Measurements from ENCODE around the gene COX7A2L. TPM values are rescaled to one million over a fixed set of nuclear protein-coding genes. Genes with fewer than 3 reads are reported as not detected.

Gene COX7A2L
- total and polyA plus RNA-seq, 10 of the 15 experiments (the other 5 are each of a cell fraction or from before 2014, with no cell fraction given): 134 to 532 (median 222) TPM

DNA sequence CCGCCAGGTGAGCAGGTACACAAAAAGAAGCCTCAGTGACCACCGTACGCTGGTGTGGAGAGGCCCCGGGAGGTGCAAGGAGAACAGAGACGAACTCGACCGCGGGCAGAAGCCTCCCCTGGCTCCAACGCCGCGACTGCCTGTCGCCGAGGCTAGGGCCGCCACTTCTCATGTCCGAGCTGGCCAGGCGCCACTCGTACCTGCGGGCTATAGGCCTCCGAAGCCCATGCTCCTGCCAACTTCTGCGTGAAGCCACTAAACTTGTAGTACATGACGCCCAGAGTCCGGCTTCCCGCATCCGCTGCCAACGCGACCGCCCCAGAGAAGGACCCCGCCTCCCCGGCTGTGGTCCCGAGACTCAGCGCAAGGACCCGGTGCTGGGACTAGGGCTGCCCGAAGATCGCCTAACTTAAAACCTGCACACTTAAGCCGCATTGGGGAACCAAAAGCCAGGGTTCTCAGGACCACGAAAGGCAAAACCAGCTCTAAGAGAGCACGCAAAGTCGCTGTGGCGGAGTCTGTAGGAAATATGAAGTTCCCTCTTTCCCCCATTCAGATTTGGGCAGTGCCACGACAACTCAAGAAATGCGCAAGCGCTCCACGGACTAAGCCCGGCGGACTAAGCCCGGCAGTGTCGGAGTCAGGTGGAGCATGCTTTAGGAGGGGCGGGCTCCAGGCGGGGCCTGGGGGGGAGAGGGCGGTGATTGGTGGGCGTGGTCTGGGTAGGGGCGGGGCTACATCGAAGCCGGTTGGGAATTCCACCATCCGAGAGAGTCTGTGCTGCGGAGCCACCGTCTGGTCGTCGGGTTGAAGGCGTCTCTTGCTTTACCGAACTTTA lies at the start of gene COX7A2L (continued):
- TF ChIP-seq, protein P1, sequence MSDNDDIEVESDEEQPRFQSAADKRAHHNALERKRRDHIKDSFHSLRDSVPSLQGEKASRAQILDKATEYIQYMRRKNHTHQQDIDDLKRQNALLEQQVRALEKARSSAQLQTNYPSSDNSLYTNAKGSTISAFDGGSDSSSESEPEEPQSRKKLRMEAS (IDR thresholded peaks at IDR 0.05; ENCODE audit: low read depth, low read length): no peak
- peak; percentile 41; the same call in 1 of the 2 replicates for TF ChIP-seq YY1 (IDR thresholded peaks at IDR 0.05; ENCODE audit: low read depth, low read length)
- peak; percentile 91 for TF ChIP-seq CREB1 (IDR thresholded peaks at IDR 0.05; ENCODE audit: low read depth)
- TF ChIP-seq CREM (IDR thresholded peaks at IDR 0.05; ENCODE audit: low read depth): peak; percentile 95
- TF ChIP-seq NRF1 (conservative IDR thresholded peaks at IDR 0.05; ENCODE audit: low read depth, low read length): peak; percentile 65
- TF ChIP-seq FOS (IDR thresholded peaks at IDR 0.05; ENCODE audit: borderline replicate concordance, extremely low read depth, insufficient read length): no peak
- TF ChIP-seq SIX5 (IDR thresholded peaks at IDR 0.05; ENCODE audit: low read depth, low read length, severe bottlenecking): peak; percentile 38
- no peak for TF ChIP-seq TARDBP (IDR thresholded peaks at IDR 0.05; ENCODE audit: borderline replicate concordance)
- TF ChIP-seq, protein P2, sequence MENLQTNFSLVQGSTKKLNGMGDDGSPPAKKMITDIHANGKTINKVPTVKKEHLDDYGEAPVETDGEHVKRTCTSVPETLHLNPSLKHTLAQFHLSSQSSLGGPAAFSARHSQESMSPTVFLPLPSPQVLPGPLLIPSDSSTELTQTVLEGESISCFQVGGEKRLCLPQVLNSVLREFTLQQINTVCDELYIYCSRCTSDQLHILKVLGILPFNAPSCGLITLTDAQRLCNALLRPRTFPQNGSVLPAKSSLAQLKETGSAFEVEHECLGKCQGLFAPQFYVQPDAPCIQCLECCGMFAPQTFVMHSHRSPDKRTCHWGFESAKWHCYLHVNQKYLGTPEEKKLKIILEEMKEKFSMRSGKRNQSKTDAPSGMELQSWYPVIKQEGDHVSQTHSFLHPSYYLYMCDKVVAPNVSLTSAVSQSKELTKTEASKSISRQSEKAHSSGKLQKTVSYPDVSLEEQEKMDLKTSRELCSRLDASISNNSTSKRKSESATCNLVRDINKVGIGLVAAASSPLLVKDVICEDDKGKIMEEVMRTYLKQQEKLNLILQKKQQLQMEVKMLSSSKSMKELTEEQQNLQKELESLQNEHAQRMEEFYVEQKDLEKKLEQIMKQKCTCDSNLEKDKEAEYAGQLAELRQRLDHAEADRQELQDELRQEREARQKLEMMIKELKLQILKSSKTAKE (IDR thresholded peaks at IDR 0.05; ENCODE audit: low read depth, poor library complexity, severe bottlenecking): peak; percentile 80
- no peak for TF ChIP-seq NFYA (IDR thresholded peaks at IDR 0.05; ENCODE audit: borderline replicate concordance, low read depth, low read length)
- TF ChIP-seq, protein P3, sequence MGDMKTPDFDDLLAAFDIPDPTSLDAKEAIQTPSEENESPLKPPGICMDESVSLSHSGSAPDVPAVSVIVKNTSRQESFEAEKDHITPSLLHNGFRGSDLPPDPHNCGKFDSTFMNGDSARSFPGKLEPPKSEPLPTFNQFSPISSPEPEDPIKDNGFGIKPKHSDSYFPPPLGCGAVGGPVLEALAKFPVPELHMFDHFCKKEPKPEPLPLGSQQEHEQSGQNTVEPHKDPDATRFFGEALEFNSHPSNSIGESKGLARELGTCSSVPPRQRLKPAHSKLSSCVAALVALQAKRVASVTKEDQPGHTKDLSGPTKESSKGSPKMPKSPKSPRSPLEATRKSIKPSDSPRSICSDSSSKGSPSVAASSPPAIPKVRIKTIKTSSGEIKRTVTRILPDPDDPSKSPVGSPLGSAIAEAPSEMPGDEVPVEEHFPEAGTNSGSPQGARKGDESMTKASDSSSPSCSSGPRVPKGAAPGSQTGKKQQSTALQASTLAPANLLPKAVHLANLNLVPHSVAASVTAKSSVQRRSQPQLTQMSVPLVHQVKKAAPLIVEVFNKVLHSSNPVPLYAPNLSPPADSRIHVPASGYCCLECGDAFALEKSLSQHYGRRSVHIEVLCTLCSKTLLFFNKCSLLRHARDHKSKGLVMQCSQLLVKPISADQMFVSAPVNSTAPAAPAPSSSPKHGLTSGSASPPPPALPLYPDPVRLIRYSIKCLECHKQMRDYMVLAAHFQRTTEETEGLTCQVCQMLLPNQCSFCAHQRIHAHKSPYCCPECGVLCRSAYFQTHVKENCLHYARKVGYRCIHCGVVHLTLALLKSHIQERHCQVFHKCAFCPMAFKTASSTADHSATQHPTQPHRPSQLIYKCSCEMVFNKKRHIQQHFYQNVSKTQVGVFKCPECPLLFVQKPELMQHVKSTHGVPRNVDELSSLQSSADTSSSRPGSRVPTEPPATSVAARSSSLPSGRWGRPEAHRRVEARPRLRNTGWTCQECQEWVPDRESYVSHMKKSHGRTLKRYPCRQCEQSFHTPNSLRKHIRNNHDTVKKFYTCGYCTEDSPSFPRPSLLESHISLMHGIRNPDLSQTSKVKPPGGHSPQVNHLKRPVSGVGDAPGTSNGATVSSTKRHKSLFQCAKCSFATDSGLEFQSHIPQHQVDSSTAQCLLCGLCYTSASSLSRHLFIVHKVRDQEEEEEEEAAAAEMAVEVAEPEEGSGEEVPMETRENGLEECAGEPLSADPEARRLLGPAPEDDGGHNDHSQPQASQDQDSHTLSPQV (IDR thresholded peaks at IDR 0.05): peak; percentile 93
- TF ChIP-seq CTCF (IDR thresholded peaks at IDR 0.05 in 2 of 3, conservative IDR thresholded peaks at IDR 0.05 in 1 of 3; ENCODE audit: control insufficient read depth in 2 of 3, extremely low read depth in 1 of 3, insufficient read depth in 1 of 3, low read depth in 3 of 3, low read length in 3 of 3): peak in 2 of 3 experiments; percentile 31 to 70; a peak in 3 of 6 replicates
- TF ChIP-seq KDM1A (IDR thresholded peaks at IDR 0.05; ENCODE audit: borderline replicate concordance): no peak
- TF ChIP-seq CEBPB (IDR thresholded peaks at IDR 0.05; ENCODE audit: borderline replicate concordance in 1 of 2, low read depth in 2 of 2, low read length in 2 of 2): no peak
- peak; percentile 85; the same call in 1 of the 2 replicates for TF ChIP-seq STAT1 (conservative IDR thresholded peaks at IDR 0.05)
- TF ChIP-seq GABPA (IDR thresholded peaks at IDR 0.05; ENCODE audit: low read depth): no peak
- TF ChIP-seq ZNF217 (IDR thresholded peaks at IDR 0.05): no peak
- TF ChIP-seq, protein P4, sequence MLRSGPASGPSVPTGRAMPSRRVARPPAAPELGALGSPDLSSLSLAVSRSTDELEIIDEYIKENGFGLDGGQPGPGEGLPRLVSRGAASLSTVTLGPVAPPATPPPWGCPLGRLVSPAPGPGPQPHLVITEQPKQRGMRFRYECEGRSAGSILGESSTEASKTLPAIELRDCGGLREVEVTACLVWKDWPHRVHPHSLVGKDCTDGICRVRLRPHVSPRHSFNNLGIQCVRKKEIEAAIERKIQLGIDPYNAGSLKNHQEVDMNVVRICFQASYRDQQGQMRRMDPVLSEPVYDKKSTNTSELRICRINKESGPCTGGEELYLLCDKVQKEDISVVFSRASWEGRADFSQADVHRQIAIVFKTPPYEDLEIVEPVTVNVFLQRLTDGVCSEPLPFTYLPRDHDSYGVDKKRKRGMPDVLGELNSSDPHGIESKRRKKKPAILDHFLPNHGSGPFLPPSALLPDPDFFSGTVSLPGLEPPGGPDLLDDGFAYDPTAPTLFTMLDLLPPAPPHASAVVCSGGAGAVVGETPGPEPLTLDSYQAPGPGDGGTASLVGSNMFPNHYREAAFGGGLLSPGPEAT (IDR thresholded peaks at IDR 0.05; ENCODE audit: low read depth): peak; percentile 93

Data from GM12878 (cell line).